Esophagus muscularis mucosa (tissue), 4 donors: ENCODE measurements around the gene CTDSPL.

ENCODE experiments used
- EP300 ChIP-seq: sonication (generic); formaldehyde crosslinking; IDR thresholded peaks from one replicate; pipeline ENCODE4 v1.6.1; 2017; ENCODE audit warnings: antibody characterized with exemption
- POLR2A ChIP-seq: fragments of 450-650 bp; IDR thresholded peaks from one replicate; pipeline ENCODE4 v1.6.1; 2017; ENCODE audit warnings: antibody characterized with exemption, moderate library complexity, mild to moderate bottlenecking, low read depth
- POLR2AphosphoS5 ChIP-seq, 2 donors: sonication (generic); formaldehyde crosslinking; IDR thresholded peaks; one replicate each; pipeline ENCODE4 v1.6.1; 2017; ENCODE audit warnings: antibody characterized with exemption in 2 of 2
- TF ChIP-seq, protein P1 (sequence below), 3 experiments: fragments of 200-600 bp in 2 of 3; fragments of 450-650 bp in 1 of 3; sonication (generic) in 2 of 3; IDR thresholded peaks; one replicate each; pipeline ENCODE4 v1.5.1; 2017 to 2019; ENCODE audit warnings: antibody characterized with exemption in 3 of 3, mild to moderate bottlenecking in 2 of 3, moderate library complexity in 1 of 3

DNA sequence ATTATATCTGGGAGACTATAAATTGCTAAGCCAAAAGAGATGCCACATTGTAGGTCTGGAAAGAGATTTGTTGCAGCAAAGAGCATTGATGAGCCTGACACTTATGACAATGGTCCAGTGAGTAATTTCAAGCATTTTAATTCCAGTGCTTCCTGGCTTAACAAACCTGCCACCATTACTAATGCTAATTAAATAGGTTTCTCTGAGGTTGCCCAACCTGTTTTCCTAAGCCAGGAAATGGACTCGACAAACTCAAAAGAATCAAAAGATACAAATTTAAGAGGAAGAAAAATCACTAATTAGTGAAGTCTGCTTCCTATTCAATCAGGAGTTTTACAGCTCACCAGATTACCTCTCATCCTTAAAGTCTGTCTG is 36.7 kb upstream of the CTDSPL start:
- TF ChIP-seq, protein P1, sequence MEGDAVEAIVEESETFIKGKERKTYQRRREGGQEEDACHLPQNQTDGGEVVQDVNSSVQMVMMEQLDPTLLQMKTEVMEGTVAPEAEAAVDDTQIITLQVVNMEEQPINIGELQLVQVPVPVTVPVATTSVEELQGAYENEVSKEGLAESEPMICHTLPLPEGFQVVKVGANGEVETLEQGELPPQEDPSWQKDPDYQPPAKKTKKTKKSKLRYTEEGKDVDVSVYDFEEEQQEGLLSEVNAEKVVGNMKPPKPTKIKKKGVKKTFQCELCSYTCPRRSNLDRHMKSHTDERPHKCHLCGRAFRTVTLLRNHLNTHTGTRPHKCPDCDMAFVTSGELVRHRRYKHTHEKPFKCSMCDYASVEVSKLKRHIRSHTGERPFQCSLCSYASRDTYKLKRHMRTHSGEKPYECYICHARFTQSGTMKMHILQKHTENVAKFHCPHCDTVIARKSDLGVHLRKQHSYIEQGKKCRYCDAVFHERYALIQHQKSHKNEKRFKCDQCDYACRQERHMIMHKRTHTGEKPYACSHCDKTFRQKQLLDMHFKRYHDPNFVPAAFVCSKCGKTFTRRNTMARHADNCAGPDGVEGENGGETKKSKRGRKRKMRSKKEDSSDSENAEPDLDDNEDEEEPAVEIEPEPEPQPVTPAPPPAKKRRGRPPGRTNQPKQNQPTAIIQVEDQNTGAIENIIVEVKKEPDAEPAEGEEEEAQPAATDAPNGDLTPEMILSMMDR (IDR thresholded peaks at IDR 0.05), result no peak
- TF ChIP-seq EP300 (no peak), POLR2A (no peak), POLR2AphosphoS5 (IDR thresholded peaks at IDR 0.05) (no peak)
